Kidney (tissue), 14 donors: ENCODE data around the gene SLC4A2. TPM values are rescaled to one million over a fixed set of nuclear protein-coding genes. Genes with fewer than 3 reads are reported as not detected.
A peak's percentile ranks its signal among the peaks of the same experiment; 100 is the strongest.

ENCODE experiments used
- DNase-seq, 5 donors: peaks; one replicate each; pipeline ENCODE4 v3.0.0-alpha.2; 2013 to 2020
- FAIRE-seq: peaks from 2 replicates; lab custom pipeline; 2012; peaks lifted over from hg19 to GRCh38; lab: Jason Lieb, UNC
- H3K27ac ChIP-seq, 2 donors: one replicate each; pipeline ENCODE4 v1.7.0; 2013; ENCODE audit warnings: low read depth in 2 of 2, low read length in 2 of 2, inconsistent platforms in 1 of 2
- H3K27me3 ChIP-seq: one replicate; pipeline ENCODE4 v1.7.1; 2013; ENCODE audit warnings: low read length, inconsistent platforms; ENCODE audit not compliant: control insufficient read depth, insufficient read depth
- H3K36me3 ChIP-seq, 3 donors: one replicate each; pipeline versions ENCODE4 v1.7.0 to v1.7.1; 2013; ENCODE audit warnings: low read length in 3 of 3, control low read depth in 1 of 3, inconsistent platforms in 1 of 3; ENCODE audit not compliant: insufficient read depth in 3 of 3, control insufficient read depth in 2 of 3
- H3K4me1 ChIP-seq, 3 donors: one replicate each; pipeline versions ENCODE4 v1.7.0 to v1.7.1; 2013; ENCODE audit warnings: low read length in 3 of 3, inconsistent platforms in 1 of 3, low read depth in 1 of 3; ENCODE audit not compliant: control insufficient read depth in 2 of 3, insufficient read depth in 2 of 3
- H3K4me3 ChIP-seq, 3 donors: one replicate each; pipeline versions ENCODE4 v1.7.0 to v1.8.1; 2013; ENCODE audit warnings: low read length in 3 of 3, control low read depth in 1 of 3, inconsistent platforms in 1 of 3
- H3K9ac ChIP-seq, 3 donors: one replicate each; pipeline versions ENCODE4 v1.7.0 to v1.7.1; 2013; ENCODE audit warnings: low read length in 3 of 3, control low read depth in 1 of 3, inconsistent platforms in 1 of 3
- H3K9me3 ChIP-seq, 3 donors: one replicate each; pipeline versions ENCODE4 v1.7.0 to v1.7.1; 2013; ENCODE audit warnings: low read length in 3 of 3, control low read depth in 1 of 3, inconsistent platforms in 1 of 3; ENCODE audit not compliant: control insufficient read depth in 2 of 3, insufficient read depth in 1 of 3
- CTCF ChIP-seq: IDR thresholded peaks from 3 replicates; pipeline ENCODE4 v1.5.1; 2012; ENCODE audit warnings: mild to moderate bottlenecking, moderate library complexity, borderline replicate concordance; ENCODE audit not compliant: insufficient read depth; ENCODE audit errors: extremely low read depth
- intact Hi-C: fragments of 100-400 bp; cut with DNase I; formaldehyde crosslinking; loops from one replicate; pipeline ENCODE4 v1.11.1; 2022
- polyA plus RNA-seq: library from polyadenylated mRNA; stranded (reverse); fragments of 350-450 nt; fragmentation: Illumina TruSeq; extraction: RNeasy Lipid Tissue Mini Kit (QIAGEN cat#74804); gene quantifications from one replicate; pipeline ENCODE4 v1.2.3, GENCODE V29; 2014; ENCODE audit warnings: low read depth, low replicate concordance; ENCODE audit not compliant: insufficient read depth
- total RNA-seq: library from RNA; stranded (reverse); fragmentation: NEBNext Ultra II Directional; extraction: Animal tissue kit (Norgen Biotek cat#: 25700); gene quantifications from one replicate; pipeline ENCODE4 v1.2.1, GENCODE V29; 2021
- donor health status: control.
- donor health status: control.
- donor health status: control.
- donor health status: control.
- donor health status: control.
- donor health status: DM: yes; HTN: yes; CAD: no.
- donor health status: Normal renal cell carcinoma (clear cell type).

The SLC4A2 gene
- total and polyA plus RNA-seq, 2 donors from 2014 or later: 104 to 150 TPM

- Histone ChIP-seq H3K4me1 (no peaks in the 10 kb centered on the region), H3K27ac (peak overlapping the region; percentile 81 to 82), H3K27me3 (no peaks in the 10 kb centered on the region), H3K36me3 (no peaks in the 10 kb centered on the region), H3K9me3 (no peaks in the 10 kb centered on the region), H3K9ac (peak overlapping the region; percentile 54 to 82 (median 72)), H3K4me3 (peak overlapping the region; percentile 83 to 98 (median 94))
- intact Hi-C loops: no loop called here
- TF ChIP-seq CTCF: no peak
- DNase-seq: no peak
- FAIRE-seq: no peak
Measured at GRCh38 chr7:151028948-151029501, 30.4 kb upstream of the SLC4A2 start.

- H3K4me1 ChIP-seq: no peaks in the 10 kb centered on the region
- FAIRE-seq: no peak
- DNase-seq: no peak
Measured at GRCh38 chr7:151031011-151031410, 28.4 kb upstream of the SLC4A2 start.

GRCh38 chr7:151032936-151033863, 26.2 kb upstream of the SLC4A2 start:
- peaks cover 2 to 13% (median 10%) of the 10 kb centered on the region in 3 donors for H3K36me3 ChIP-seq
- intact Hi-C loops: no loop called here
- H3K27me3 ChIP-seq: no peaks in the 10 kb centered on the region
- no peak for TF ChIP-seq CTCF
- no peak overlapping the region for H3K4me3 ChIP-seq
- no peaks in the 10 kb centered on the region for H3K9me3 ChIP-seq
- no peak for FAIRE-seq
- no peaks in the 10 kb centered on the region for H3K4me1 ChIP-seq
- DNase-seq: no peak
- no peak overlapping the region for H3K9ac ChIP-seq
- H3K27ac ChIP-seq: no peak overlapping the region

More at GRCh38 chr7:151031011-151031410, 28.4 kb upstream of the SLC4A2 start:
- H3K4me3 ChIP-seq: no peak overlapping the region
- intact Hi-C loops: no loop called here
- no peak overlapping the region for H3K9ac ChIP-seq
- peaks cover 0 to 13% (median 10%) of the 10 kb centered on the region in 3 donors for H3K36me3 ChIP-seq
- no peaks in the 10 kb centered on the region for H3K27me3 ChIP-seq
- no peaks in the 10 kb centered on the region for H3K9me3 ChIP-seq
- no peak for TF ChIP-seq CTCF
- no peak overlapping the region for H3K27ac ChIP-seq
